C4-2B (cell line): Measurements from ENCODE around the gene TCF12.

Experiments
- H3K27ac ChIP-seq: fragments of 450-650 bp; 2 replicates; pipeline ENCODE4 v1.5.1; 2017
- CTCF ChIP-seq: fragments of 450-650 bp; conservative IDR thresholded peaks from 2 replicates; pipeline ENCODE4 v1.5.1; 2017; ENCODE audit warnings: mild to moderate bottlenecking
- ZFX ChIP-seq: fragments of 450-650 bp; IDR thresholded peaks from 2 replicates; pipeline ENCODE4 v1.6.1; 2017

The TCF12 gene

GRCh38 chr15:57298843-57299550 is 380.6 kb downstream of the TCF12 start:
- H3K27ac ChIP-seq: no peak overlapping the region
- TF ChIP-seq ZFX: no peak
- TF ChIP-seq CTCF: no peak

- TF ChIP-seq CTCF: no peak
- H3K27ac ChIP-seq: no peak overlapping the region
Observed at GRCh38 chr15:57301307-57301706, 382.9 kb downstream of the TCF12 start.

GRCh38 chr15:57302640-57303257 is 384.3 kb downstream of the TCF12 start:
- TF ChIP-seq ZFX (no peak), CTCF (no peak)
- no peak overlapping the region for H3K27ac ChIP-seq

- H3K27ac ChIP-seq: no peak overlapping the region
- TF ChIP-seq ZFX: no peak
- TF ChIP-seq CTCF: no peak
Observed at GRCh38 chr15:57305009-57305408, 386.6 kb downstream of the TCF12 start.

- peak overlapping the region; percentile 15; the same call in 1 of the 2 replicates for H3K27ac ChIP-seq
- TF ChIP-seq CTCF (peak; percentile 95), ZFX (no peak)
Observed at GRCh38 chr15:57306161-57306943, 387.9 kb downstream of the TCF12 start.

GRCh38 chr15:57306944-57307411 is 388.5 kb downstream of the TCF12 start:
- peak overlapping the region; percentile 15; the same call in 1 of the 2 replicates for H3K27ac ChIP-seq
- peak; percentile 53 for TF ChIP-seq CTCF
- TF ChIP-seq ZFX: no peak
